NCI-H1048 (cell line): ENCODE measurements around the gene SLC14A1.
"Not testable (repeated sequence)": the region's sequence is repeated elsewhere in the genome, so short reads cannot be mapped to it uniquely, and the experiment has no call there.

ENCODE experiments used
- DNase-seq: peaks from one replicate; lab custom pipeline; 2025; lab: John Stamatoyannopoulos, UW

Gene SLC14A1

DNA sequence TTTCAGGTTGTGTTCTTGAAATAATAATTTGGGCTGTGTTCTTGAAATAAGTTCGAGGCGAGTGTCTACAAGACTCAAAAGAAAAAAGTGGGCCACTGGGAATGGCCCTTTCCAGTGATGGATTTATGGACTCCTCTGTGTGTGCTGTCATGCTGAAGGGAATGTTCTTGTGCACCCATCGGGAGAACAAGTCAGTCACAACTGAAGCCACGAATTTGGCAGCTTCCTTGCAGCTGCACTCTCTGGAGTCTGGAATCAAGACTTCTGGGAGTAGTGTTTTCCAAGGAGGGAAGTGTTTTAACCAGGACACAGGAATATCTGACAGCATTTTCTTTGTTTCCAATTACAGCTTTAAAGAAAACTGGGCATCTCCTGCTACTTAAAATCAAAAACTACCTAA is 620 bp downstream of the SLC14A1 start:
- no peak for DNase-seq

DNA sequence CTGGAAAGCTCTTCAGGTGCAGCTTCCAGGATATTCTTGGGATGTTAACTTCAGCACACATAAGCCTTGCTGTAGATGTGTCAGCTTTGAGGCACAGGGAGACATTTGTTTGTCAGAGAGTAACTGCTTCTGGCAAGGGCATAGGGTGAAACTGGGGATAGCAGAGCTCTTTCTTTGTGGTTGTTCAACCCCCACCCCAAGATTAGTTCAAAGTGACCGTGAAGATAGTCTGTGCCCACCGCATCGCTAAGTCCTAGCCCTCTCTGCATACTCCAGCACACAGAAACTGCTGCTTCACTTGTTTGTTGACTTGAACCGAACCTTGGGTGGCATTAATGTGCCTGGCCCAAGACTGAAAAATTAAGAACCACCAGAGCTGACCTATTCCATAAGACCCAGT is 1.4 kb downstream of the SLC14A1 start:
- DNase-seq, result no peak

DNA sequence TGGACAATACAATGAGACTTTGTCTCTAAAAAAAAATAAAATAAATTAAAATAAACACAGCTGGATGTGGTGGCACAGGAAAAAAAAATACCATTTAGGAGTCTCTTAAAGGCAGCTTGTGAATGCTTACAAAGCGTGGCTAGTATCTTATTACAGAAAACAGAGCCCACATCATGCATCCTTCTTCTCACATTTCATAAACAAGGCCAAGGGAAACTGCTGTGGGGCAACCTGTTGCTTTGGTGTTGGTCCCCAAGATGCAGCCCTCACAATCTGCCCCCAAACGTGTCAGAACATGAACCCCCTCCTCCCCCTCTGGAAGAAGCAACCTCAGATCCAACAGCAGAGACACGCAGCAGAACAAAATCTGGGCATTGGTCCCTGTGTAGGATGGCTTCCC is 2.6 kb downstream of the SLC14A1 start:
- no peak for DNase-seq

DNA sequence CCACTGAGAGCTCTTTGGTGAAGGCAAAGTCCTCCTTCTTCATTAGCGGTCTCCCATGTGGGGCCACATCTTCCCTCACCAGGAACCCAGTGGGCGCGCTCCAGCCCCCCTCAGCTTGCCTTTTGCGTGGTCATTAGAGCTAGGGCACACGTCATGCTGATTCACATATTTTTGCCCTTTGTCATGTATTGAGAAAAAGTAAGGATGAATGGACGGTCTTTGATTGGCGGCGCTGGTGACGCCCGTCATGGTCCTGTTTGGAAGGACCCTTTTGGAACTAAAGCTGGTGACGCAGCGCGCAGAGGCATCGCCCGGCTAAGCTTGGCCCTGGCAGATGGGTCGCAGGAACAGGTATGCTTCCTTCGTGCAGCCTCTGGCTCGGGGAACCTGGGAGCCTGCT is 3.1 kb downstream of the SLC14A1 start:
- DNase-seq, result no peak

DNA sequence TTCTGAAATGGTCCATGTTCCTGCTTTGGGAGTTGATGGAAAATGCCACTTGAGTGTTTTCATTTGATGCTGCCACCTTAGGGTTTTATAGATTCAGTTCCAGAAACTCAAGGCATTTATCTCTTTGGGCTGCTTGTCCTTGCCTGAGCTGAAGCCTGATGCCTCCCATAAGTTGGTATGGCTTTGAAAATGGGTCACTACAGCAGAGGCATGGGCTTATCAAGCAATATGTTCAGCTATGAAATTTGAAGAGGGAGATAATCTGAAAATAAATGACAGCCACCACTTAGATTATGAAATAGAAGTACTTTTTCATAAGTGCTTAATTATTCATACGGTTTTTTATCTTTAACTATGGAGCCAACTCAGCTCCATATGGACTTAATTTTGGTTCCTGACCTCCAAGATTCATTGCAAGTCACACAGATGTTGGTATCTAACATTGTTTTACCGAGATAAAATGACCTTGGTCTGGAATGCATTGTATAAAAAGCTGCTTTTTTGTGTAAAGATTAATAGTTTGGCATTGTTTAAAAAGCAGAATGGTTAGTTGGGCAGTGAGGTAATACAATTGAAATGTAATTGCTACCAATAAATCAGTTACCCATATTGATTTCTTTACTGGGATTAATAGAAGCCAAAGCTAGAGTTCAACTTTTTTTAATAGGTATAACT is 4.5 kb downstream of the SLC14A1 start:
- no peak for DNase-seq

DNA sequence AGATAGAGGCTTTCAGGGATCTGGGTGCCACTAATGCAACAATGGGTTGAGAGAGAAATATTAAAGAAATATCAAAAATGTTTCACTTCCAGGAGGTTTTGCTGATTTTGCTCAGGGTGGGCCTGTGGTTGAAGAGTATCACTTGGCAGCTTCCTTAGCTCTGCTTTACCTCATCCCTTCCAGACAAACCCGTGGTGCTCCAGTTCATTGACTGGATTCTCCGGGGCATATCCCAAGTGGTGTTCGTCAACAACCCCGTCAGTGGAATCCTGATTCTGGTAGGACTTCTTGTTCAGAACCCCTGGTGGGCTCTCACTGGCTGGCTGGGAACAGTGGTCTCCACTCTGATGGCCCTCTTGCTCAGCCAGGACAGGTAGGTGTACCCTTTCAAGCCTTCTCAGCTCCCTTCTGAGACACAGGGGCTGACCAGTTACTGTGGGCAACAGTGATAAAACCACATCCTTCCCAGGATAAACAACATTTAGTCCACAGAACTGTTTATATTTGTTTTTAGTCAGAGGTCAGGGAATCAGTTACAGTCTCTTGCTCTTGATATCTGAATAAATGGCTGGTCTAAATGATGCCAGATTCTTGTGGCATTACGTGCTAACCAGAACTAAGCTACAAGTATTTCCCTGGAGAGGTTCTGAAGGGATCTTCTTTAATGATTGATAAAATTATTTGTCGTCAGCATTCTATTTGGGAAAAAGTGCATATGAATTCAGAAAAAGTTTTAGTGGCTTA is 7.0 kb downstream of the SLC14A1 start:
- no peak for DNase-seq

DNA sequence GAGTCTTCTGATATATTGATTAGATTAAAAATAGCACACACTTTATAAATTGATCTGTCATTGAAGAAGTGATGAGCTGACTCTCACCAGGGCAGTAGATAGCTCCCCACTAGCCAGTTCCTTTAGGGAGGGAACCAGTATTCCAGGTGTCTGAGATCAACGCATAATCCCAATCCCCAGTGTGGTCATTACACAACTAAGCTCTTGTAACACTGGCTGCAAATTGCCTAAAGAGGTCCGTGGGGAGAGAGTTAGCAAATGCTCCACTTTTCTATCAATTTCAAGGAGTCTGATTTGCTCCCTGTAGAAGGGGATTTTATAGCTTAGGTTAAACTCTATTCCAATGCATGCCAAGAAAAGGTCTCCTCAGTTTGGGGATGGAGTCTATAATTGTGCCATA is 7.7 kb downstream of the SLC14A1 start:
- DNase-seq, result no peak

DNA sequence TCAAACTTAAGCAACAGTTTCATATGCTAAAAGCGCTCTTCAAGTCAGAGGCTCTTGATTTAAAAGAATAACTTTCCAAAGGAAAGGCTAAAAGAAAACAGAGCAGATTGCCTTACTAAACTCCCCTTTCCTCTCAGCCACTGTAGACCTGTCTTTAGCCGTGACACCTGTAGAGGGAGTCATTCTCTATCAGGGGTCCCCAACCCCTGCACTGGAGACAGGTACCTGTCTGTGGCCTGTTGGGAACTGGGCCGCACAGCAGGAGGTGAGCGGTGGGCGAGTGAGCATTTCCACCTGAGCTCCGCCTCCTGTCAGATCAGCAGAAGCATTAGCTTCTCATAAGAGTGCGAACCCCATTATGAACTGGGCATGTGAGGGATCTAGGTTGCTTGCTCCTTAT is 9.6 kb downstream of the SLC14A1 start:
- no peak for DNase-seq

DNA sequence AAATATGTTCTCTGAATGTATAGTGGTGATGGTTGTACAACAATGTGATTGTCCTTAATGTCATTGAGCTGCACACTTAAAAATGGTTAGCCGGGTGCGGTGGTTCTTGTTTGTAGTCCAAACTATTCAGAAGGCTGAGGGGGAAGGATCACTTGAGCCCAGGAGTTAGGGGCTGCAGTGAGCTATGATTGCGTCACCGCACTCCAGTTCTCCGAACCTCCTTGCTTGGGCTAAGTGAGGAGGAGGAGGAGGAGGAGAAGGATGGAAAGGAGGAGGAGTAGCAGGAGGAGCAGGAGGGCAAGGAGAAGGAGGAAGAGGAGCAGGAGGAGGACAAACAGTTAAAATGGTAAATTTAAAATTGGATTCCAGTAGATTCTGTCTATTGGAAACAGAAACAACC is 10.5 kb downstream of the SLC14A1 start:
- DNase-seq, result no peak

DNA sequence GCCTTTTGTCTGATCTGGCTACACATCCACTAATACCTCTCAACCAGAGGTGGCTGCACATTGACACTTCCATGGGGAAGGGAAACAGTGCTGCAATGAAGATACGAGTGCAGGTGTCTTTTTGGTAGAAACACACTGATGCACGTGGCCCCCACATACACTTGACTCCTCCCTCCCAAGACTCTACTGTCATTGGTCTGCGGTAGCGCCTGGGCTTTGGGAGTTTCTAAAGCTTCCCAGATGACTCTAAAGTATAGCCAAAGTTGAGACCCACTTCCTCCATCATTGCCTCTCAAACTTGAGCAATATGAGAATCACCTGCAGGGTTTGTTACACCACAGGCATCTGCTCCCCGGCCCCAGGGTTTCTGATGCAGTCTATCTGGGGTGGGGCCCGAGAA is 11.0 kb downstream of the SLC14A1 start:
- DNase-seq, result no peak

DNA sequence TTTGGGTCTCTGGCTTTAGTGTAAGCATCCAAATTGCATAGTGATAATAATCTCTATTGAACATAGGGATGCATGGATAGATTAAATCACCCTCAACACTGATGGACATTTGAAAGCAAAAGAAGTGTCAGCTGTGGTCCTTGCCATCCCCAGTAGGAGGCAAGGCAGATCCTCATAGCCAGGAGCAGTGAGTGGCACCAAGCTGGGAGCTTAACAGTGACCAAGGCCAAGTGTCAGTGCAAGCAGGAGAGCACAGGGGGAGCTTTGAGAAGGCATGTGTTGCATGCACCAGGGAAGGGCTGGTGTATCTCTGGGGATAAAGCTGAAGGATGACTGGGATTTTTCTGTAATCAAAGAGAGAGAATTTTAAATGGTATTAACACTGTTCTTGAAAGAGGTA is 14.7 kb downstream of the SLC14A1 start:
- no peak for DNase-seq

DNA sequence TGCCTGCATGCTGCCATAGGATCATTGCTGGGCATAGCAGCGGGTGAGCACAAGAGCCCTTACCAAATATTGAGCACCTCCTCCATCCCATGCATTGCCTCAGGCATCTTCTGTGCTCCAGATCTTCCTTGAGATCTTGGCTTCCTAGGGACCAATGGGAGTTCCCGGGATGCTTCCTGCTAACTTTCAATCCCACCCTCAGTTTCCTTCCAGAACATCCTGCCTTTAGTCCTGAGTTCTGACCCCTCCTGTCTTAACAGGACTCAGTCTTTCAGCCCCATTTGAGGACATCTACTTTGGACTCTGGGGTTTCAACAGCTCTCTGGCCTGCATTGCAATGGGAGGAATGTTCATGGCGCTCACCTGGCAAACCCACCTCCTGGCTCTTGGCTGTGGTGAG is 15.3 kb downstream of the SLC14A1 start:
- no peak for DNase-seq

DNA sequence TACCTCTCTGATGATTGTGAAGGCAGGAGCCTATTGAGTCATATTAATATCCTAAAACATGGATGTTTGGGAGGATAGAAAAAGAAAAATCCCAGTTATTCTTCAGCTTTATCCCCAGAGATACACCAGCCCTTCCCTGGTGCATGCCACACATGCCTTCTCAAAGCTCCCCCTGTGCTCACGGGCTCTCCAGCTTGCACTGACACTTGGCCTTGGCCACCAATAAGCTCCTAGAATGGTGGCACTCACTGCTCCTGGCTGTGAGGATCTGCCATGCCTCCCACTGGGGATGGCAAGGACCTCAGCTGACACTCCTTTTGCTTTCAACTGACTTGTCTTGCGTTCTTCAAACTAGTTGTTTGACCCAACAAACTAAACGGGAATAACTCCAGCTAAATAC is 15.9 kb downstream of the SLC14A1 start:
- no peak for DNase-seq

DNA sequence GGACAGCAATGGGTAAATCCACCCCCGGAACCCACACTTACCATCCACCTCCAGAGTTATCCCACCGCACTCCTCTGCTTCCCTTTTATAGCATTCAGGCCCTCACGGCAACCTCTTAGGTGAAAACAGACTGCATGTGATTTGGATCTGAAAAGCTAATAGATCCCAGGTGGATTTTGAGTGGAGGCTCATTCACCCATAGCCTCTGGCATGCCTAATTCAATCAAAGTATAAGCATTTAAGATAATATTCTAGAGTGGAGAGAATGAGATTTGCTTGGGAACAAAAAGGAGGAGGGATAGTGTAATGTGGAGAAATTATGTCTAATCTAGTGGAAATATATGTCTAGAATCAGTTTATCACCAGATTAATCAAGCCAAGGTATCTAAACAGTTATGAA is 17.1 kb downstream of the SLC14A1 start:
- DNase-seq, result no peak

DNA sequence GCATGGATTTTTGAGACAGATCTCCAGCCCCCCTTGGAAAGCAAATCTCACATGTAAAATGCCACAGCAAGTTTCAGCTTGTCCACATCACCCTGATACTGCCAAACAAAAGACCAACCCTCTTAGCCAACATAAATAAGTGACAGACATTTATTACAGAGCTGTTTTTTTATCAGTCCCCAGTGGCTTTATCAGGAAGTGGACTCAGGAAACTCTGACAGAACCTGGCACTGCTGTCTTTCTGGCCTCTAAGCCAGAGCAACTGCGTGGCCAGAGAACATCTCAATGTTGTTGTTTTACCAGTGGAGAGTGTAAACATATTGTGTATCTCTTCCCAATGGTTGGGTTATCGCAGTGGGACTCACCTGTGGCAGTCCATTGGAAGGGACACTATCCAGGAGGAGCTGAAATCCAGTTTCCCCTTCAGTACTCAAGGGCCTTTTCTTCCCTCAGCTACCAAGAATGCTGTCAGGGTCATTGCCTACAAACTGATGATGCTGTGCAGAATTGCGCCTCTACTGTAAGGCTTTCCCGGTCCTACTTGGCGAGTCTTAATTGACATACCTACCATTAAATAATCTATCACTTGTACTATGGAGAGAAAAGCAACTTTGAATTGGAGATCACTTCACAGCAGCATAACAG is 22.0 kb downstream of the SLC14A1 start:
- no peak for DNase-seq

DNA sequence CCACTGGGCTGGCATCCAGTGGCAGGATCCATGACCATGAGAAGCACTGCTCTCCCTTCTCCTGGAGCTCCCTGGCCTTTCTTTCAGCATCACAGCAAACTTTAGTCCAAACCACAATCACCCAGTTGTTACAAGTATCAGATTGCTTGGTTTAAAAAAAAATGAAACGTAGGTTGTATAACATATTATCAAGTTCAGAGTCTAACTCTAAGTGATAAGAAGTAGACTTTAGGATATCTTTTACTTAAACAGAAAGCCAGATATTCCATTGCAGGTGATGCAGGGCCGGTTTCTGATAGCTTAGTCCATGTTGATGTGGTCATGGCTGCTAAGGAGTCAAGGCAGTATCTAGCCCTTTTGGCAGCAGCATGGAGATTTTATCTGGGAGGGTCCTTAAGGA is 24.5 kb downstream of the SLC14A1 start:
- no peak for DNase-seq

DNA sequence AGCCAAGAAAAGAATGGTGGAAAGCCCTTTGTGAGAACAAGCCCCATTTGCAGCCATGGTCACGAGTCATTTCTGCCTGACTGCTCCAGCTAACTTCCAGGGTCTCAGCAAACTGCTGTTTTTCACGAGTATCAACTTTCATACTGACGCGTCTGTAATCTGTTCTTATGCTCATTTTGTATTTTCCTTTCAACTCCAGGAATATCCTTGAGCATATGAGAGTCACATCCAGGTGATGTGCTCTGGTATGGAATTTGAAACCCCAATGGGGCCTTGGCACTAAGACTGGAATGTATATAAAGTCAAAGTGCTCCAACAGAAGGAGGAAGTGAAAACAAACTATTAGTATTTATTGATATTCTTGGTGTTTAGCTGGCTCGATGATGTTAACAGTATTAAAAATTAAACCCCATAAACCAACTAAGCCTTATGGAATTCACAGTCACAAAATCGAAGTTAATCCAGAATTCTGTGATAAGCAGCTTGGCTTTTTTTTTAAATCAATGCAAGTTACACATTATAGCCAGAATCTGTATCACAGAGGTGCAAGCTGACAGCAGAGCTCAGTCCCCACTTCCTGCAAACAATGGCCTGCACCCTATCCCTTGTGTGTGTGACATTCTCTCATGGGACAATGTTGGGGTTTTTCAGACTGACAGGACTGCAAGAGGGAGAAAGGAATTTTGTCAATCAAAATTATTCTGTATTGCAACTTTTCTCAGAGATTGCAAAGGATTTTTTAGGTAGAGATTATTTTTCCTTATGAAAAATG is 26.1 kb downstream of the SLC14A1 start:
- DNase-seq, result no peak

DNA sequence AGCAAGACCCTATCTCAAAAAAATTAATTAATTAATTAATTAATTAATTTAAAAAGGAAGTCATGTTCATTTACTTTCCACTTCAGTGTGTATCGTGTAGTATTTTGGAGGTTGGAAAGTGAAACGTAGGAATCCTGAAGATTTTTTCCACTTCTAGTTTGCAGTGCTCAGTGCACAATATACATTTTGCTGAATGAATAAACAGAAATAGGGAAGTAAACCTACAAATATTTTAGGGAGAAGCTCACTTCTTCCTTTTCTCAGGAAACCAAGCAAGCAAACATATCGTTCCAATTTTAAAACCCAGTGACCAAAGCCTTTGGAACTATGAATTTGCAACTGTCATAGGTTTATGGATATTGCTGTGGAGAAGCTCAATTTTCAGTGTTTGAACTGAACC is 27.8 kb downstream of the SLC14A1 start:
- no peak for DNase-seq

DNA sequence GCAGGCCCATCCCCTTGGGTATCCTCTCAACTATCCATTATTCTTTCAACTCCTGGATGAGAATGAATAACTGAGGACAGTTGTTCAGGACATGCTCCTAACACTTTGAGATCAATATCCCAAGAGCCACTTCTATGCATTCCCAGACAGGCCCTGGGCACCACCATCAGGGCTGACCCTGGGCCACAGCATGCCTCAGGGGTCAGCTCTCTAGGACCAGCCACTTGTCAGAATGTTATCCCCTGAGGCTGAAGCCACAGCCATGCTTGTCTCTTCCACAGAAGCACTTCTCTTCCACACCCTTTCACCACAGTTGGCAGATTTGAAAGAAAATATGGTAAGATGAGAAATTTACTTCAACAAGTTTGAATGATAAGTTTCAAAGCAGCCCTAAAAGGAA is 28.7 kb downstream of the SLC14A1 start:
- DNase-seq, result no peak

DNA sequence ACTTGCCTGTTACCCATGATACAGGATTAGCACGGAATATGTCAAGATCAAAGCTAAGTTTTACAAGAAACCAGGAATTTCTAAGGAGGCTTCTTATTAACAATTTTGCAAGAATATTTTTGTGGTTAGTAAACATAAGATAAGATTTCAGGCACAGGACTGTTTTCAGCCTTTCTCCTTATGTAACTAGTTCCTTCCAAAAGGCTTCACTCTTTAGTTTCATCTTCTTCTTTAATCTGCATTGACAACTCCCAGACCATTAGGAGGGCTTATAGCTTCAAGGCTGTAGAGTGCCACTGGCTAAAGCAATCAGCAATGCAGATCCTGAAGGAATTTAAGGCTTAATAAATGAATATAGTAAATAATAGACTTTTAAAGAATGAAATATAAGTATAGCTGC is 29.3 kb downstream of the SLC14A1 start:
- DNase-seq, result no peak

DNA sequence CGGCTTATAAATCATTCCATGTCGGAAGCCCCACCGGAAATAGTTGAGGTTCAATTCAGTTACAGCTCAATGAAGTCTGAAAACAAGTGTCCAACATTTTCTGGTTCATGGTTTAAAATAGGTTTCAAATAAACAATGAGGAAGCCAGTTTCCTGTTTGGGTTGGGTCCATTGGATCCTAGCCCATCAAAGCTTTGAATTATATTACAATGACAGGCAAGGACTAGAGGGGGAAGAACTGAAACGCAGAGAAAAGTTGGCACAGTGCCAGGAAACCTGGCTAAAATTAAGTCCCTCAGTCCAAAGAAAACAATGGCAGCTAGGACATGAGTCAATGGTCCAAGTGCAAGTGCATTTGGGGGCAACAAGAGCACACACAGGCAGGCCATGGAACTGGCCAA is 32.0 kb downstream of the SLC14A1 start:
- no peak for DNase-seq

DNA sequence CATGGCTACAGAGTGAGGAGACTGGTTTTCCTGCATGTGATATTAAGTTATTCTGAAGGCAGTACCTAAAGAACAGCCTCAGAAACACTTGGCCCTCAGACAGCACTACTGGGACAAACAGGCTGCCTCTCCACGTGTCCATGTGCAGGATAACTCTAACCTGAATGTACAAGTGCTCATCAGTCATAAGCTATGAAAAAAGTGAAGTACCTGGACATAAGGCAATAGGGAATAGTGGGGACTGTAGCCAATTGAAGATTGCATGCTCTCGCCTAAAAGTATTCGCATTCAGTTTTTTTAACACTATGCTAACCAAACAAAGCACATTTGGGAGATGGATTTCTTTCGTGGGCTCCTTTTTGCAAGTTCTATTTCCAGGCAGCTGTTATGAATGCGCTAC is 33.0 kb downstream of the SLC14A1 start:
- DNase-seq, result no peak

DNA sequence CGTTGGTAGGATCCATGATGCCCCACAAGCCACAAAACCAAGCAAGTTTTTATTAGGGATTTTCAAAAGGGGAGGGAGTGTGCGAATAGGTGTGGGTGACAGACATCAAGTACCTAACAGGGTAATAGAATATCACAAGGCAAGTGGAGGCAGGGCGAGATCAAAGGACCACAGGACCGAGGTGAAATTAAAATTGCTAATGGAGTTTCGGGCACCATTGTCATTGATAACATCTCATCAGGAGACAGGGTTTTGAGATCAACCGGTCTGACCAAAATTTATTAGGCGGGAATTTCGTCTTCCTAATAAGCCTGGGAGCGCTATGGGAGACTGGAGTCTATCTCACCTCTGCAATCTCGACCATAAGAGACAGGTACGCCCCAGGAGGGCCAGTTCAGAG is 33.7 kb downstream of the SLC14A1 start:
- not testable (repeated sequence) for DNase-seq
